ENCODE data around the gene NFIX.

DNA sequence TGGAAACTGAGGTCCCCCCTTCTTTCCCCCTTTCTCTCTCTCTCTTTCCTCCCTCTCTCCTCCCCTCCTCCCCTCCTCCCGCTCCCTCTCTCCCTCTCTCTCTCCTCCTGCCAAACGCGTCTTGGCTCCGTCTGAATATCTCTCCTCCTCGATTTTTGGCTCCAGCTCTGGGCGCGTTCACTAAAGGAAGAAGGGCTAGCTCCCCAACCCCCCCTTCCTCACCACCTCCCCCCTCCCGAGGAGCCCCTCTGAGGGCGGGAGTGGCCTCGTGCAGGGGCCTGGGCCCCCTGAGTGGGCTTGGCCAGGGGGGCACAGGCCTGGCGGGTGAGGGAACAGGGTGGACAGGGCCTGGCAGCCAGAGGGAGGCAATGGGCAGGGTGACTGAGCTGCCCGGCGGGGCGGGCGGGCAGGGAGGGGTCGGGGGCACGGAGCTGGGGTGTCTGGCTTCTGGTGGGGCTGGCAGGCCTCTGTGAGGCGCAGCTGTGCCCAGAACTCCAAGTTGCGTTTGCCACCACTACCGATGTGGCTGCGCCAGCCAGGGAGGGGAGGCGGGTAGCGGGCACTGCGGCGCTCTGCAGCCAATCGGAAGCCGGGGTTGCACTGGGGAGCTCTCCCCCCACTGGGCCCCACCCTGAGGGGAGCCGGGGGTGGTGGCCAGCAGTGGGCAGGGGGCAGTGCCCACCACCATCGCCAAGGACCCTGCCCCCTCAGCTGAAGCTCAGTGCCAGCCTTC lies 7.1 kb downstream of the NFIX start:
- TF ChIP-seq, protein P1, sequence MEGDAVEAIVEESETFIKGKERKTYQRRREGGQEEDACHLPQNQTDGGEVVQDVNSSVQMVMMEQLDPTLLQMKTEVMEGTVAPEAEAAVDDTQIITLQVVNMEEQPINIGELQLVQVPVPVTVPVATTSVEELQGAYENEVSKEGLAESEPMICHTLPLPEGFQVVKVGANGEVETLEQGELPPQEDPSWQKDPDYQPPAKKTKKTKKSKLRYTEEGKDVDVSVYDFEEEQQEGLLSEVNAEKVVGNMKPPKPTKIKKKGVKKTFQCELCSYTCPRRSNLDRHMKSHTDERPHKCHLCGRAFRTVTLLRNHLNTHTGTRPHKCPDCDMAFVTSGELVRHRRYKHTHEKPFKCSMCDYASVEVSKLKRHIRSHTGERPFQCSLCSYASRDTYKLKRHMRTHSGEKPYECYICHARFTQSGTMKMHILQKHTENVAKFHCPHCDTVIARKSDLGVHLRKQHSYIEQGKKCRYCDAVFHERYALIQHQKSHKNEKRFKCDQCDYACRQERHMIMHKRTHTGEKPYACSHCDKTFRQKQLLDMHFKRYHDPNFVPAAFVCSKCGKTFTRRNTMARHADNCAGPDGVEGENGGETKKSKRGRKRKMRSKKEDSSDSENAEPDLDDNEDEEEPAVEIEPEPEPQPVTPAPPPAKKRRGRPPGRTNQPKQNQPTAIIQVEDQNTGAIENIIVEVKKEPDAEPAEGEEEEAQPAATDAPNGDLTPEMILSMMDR (IDR thresholded peaks at IDR 0.05; ENCODE audit: low read depth, low read length), result no peak
- TF ChIP-seq EZH2phosphoT487 (IDR thresholded peaks at IDR 0.05; ENCODE audit: low read depth), result no peak

Measured in OCI-LY3 (cell line).